Measurements from ENCODE around the gene SVOP. TPM values are rescaled to one million over a fixed set of nuclear protein-coding genes. Genes with fewer than 3 reads are reported as not detected.
"Not testable (repeated sequence)": the region's sequence is repeated elsewhere in the genome, so short reads cannot be mapped to it uniquely, and the experiment has no call there.

The SVOP gene
- total and polyA plus RNA-seq, 11 donors, result 0.14 to 5.3 (median 2.2) TPM

DNA sequence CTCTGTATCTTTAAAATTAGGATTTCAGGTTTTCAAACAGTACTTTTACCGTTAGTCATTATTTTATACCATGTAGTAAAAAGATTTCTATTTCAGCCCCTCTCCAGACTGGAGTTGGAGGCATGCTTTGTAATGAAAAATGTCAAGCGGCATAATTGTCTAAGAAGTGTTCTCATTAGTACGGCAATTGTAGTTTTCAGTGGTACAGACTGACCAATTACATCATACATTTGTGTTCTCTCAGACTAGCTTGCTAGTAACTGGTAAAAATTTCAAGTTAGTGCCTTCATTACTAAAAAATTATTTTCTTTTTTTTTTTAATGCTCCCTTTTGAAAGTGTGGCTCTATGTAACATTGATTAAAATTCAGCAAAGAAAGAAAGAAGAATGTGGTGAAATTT lies 36.0 kb upstream of the SVOP start:
- Histone ChIP-seq H3K27me3 (no peaks in the 10 kb centered on the region), H3K27ac (no peak overlapping the region), H3K4me1 (peaks cover 0 to 22% (median 14%) of the 10 kb centered on the region in 12 donors), H3K4me3 (no peak overlapping the region), H3K36me3 (peaks cover 0 to 61% (median 39%) of the 10 kb centered on the region in 9 donors), H3K9me3 (no peaks in the 10 kb centered on the region)
- intact Hi-C loops (cut with DNase I), result no loop called here
- TF ChIP-seq, protein P1, sequence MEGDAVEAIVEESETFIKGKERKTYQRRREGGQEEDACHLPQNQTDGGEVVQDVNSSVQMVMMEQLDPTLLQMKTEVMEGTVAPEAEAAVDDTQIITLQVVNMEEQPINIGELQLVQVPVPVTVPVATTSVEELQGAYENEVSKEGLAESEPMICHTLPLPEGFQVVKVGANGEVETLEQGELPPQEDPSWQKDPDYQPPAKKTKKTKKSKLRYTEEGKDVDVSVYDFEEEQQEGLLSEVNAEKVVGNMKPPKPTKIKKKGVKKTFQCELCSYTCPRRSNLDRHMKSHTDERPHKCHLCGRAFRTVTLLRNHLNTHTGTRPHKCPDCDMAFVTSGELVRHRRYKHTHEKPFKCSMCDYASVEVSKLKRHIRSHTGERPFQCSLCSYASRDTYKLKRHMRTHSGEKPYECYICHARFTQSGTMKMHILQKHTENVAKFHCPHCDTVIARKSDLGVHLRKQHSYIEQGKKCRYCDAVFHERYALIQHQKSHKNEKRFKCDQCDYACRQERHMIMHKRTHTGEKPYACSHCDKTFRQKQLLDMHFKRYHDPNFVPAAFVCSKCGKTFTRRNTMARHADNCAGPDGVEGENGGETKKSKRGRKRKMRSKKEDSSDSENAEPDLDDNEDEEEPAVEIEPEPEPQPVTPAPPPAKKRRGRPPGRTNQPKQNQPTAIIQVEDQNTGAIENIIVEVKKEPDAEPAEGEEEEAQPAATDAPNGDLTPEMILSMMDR (IDR thresholded peaks at IDR 0.05), result no peak
- TF ChIP-seq POLR2A (IDR thresholded peaks at IDR 0.05), result no peak
- no peak for DNase-seq
- WGBS, 4 donors, result 84 to 93% (median 90%) methylated on average over 3 of the region's 3 CpGs
- ATAC-seq, result no peak

DNA sequence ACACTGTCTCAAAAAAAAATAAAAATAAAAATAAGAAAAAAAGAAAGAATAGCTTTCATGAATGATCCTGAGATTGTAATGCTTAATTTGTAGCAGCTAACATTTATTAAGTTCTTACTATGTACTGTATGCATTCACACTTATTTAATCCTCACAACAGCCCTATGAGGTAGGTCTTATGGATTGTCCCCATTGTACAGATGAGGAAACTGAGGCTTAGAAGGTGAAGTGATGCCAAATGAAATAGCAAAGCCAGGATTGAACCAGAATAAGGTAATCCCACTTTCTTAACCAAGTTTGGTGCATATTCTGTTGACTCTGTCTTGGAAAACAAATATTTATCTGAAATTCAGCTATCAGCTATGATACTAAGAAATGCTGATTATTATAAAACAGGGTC lies 33.7 kb upstream of the SVOP start:
- no peak for ATAC-seq
- H3K27ac ChIP-seq, result peak overlapping the region in 1 of 12 donors; percentile 93
- H3K36me3 ChIP-seq, result peaks cover 0 to 38% (median 23%) of the 10 kb centered on the region in 9 donors
- peaks cover 0 to 25% (median 17%) of the 10 kb centered on the region in 12 donors for H3K4me1 ChIP-seq
- no peaks in the 10 kb centered on the region for H3K27me3 ChIP-seq
- intact Hi-C loops (cut with DNase I), result loop anchor here in 1 of 10 donors (5.0 kb wide), 1 partner anchor 102 kb away; no protein-coding TSS in a partner anchor
- TF ChIP-seq POLR2A (IDR thresholded peaks at IDR 0.05), result no peak
- TF ChIP-seq, protein P1 (IDR thresholded peaks at IDR 0.05), result no peak
- DNase-seq, result no peak
- H3K9me3 ChIP-seq, result no peaks in the 10 kb centered on the region
- H3K4me3 ChIP-seq, result no peak overlapping the region

DNA sequence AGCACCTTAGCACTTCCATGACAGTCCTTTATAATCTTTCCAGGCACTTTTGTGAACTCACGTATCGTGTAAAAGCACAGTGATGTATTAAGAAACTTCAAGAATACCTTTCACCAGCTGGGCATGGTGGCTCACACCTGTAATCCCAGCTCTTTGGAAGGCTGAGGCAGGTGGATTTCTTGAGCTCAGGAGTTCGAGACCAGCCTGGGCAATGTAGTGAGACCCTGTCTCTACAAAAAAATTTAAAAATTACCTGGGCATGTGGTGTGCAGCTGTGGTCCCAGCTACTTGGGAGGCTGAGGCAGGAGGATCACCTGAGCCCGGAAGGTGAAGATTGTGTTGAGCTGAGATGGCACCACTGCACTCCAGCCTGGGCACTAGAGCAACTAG lies 33.3 kb upstream of the SVOP start:
- intact Hi-C loops (cut with DNase I), result loop anchor here in 1 of 10 donors (5.0 kb wide), 1 partner anchor 102 kb away; no protein-coding TSS in a partner anchor
- not testable (repeated sequence) for H3K27me3 ChIP-seq, H3K9me3 ChIP-seq, DNase-seq, ATAC-seq
- Histone ChIP-seq H3K4me1 (peaks cover 0 to 25% (median 17%) of the 10 kb centered on the region in 12 donors), H3K36me3 (peaks cover 0 to 34% (median 19%) of the 10 kb centered on the region in 9 donors), H3K27ac (peak overlapping the region in 6 of 12 donors; percentile 73 to 93 (median 90)), H3K4me3 (peak overlapping the region in 6 of 12 donors; percentile 77 to 97 (median 94))
- 79 to 92% (median 83%) methylated on average over 4 of the region's 4 CpGs for whole genome bisulfite sequencing, 4 donors

DNA sequence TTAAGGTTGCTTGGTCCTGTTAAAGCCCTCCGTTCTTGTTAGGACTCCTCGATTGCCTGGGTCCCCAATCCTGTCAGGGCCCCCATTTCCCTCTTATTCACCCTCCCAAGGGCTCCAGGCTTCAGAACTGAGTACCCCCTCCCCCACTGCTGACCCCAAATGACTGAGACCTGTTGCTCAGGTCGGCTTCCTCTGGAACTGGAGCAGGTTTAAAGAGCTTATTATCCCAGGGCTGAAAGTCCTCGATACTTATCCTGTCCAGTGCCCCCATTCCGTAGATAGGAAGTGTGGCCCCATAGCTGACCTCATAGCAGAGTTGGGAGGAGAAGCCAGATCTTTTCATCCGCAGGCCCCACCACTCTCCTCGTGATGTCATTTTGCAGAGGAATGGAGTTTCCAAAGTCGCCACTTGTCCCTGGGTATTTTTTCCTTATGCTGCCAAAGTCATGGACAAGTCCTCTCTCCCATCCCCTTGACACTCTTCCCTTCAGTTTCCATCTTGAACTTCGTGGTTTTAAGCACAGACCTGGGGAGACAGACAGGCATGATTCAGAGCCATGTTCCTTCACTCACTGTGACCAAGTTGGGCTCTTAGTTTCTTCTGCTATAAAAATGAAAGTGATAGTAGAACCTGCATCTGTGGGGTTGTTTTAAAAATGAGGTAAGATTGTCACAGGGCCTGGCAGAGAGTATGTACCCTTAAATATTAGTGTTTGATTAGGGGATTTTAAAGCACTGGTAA lies 32.7 kb upstream of the SVOP start:
- WGBS, 4 donors, result 11 to 16% (median 15%) methylated on average over 9 of the region's 9 CpGs
- intact Hi-C loops (cut with DNase I), result loop anchor here in 1 of 10 donors (5.0 kb wide), 1 partner anchor 101 kb away; no protein-coding TSS in a partner anchor
- DNase-seq (no peak), ATAC-seq (peak in 1 of 4 donors; percentile 13)
- no peak for TF ChIP-seq POLR2A (IDR thresholded peaks at IDR 0.05)
- TF ChIP-seq, protein P1 (IDR thresholded peaks at IDR 0.05), result no peak
- Histone ChIP-seq H3K4me3 (peak overlapping the region; percentile 60 to 97 (median 92)), H3K36me3 (peaks cover 0 to 28% (median 13%) of the 10 kb centered on the region in 9 donors), H3K27me3 (no peaks in the 10 kb centered on the region), H3K27ac (peak overlapping the region in 11 of 12 donors; percentile 73 to 93 (median 90)), H3K4me1 (peaks cover 0 to 25% (median 17%) of the 10 kb centered on the region in 12 donors), H3K9me3 (no peaks in the 10 kb centered on the region)
